ENCODE measurements around the gene CCDC13. TPM values are rescaled to one million over a fixed set of nuclear protein-coding genes. Genes with fewer than 3 reads are reported as not detected.

The CCDC13 gene
- total RNA-seq, 1 experiment from 2014 or later, result 0.34 TPM

GRCh38 chr3:42736081-42736480 lies 37.0 kb downstream of the CCDC13 start:
- H3K4me3 ChIP-seq, result no peak overlapping the region
- DNase-seq, result no peak

DNA sequence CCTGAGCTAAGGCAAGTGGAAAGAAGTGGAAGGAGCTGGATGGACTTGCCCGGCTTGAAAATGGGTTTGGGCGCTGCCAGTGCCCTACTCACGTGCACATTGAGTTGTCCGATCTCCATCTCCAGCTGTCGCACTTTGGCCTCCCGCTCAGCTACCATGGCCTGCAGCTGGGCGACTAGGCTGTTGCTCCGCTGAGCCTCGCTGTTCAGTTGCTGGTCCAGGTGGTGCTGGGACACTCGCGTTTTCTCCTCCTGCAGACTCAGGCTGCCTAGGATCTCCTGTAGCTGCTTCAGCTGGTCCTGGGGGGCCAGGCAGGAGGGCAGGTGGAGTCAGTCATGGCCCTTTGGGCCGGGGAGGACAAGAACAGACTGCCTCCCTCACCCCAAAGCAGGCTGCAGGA lies 37.4 kb downstream of the CCDC13 start:
- no peaks in the 10 kb centered on the region for H3K27me3 ChIP-seq
- H3K27ac ChIP-seq, result no peak overlapping the region
- DNase-seq, result no peak
- no peak overlapping the region for H3K4me3 ChIP-seq
- H3K36me3 ChIP-seq, result no peaks in the 10 kb centered on the region
- no peaks in the 10 kb centered on the region for H3K9me3 ChIP-seq (replicated peaks)
- no peaks in the 10 kb centered on the region; the same call in 1 of the 2 replicates for H3K4me1 ChIP-seq

More at GRCh38 chr3:42736081-42736480, 37.0 kb downstream of the CCDC13 start:
- Histone ChIP-seq H3K27ac (no peak overlapping the region), H3K36me3 (no peaks in the 10 kb centered on the region), H3K27me3 (no peaks in the 10 kb centered on the region), H3K4me1 (no peaks in the 10 kb centered on the region; the same call in 1 of the 2 replicates), H3K9me3 (replicated peaks) (no peaks in the 10 kb centered on the region)

DNA sequence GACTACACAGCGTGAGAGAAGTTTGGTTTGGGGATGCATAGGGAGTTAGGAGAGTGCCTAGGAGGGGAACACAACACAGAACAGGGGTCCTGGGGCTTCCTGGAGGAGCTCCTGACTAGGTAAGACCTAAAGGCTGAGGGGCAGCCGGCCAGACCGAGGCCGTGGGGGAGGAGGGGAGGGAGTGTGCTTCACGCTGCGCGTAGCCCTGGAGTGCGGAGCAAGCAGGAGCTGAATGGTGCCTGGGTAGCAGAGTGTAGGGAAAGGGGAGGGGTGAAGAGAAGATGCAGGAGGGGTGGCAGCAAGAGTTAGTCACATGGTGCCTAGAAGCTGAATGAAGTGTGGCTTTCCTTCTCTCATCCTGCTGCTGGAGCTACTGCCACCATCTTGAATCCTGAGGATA lies 38.0 kb downstream of the CCDC13 start:
- no peak overlapping the region for H3K4me3 ChIP-seq
- H3K4me1 ChIP-seq, result no peaks in the 10 kb centered on the region; the same call in 1 of the 2 replicates
- no peaks in the 10 kb centered on the region for H3K27me3 ChIP-seq
- H3K9me3 ChIP-seq (replicated peaks), result no peaks in the 10 kb centered on the region
- no peaks in the 10 kb centered on the region for H3K36me3 ChIP-seq
- DNase-seq, result no peak
- no peak overlapping the region for H3K27ac ChIP-seq

DNA sequence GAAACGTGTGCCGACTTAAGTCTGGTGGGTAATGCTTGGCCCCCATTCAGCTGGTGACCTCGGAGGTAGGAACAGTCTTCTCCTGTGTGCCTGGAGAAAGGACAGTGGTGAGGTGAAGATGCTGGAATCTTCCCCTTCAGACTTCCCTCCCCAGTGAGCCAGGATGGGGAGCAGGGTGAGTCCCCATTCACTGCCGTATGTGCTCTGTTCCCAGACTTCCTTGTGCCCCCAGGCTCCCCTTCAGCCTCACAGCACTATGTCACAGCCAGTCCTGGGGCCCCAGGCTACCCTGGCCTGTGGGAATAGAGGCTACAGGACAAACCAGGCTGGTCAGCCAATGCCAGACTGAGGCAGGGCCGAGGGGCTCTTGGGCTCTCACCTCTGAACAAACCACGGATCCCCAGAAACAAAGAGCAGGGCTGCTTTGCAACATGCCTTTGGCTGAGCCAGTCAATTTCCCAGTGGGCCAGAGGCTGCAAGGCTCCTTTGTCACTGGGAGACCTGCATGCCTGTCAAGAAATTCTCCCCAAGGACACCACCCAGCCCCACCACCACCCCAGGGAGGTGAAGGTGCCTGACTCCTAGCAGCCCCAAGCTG lies 38.7 kb downstream of the CCDC13 start:
- Histone ChIP-seq H3K36me3 (no peaks in the 10 kb centered on the region), H3K4me1 (no peaks in the 10 kb centered on the region; the same call in 1 of the 2 replicates), H3K9me3 (replicated peaks) (no peaks in the 10 kb centered on the region), H3K27ac (no peak overlapping the region), H3K27me3 (no peaks in the 10 kb centered on the region), H3K4me3 (no peak overlapping the region)
- no peak for DNase-seq

GRCh38 chr3:42733501-42734262 lies 39.4 kb downstream of the CCDC13 start:
- H3K9me3 ChIP-seq (replicated peaks), result no peaks in the 10 kb centered on the region
- H3K27ac ChIP-seq, result no peak overlapping the region
- no peaks in the 10 kb centered on the region for H3K27me3 ChIP-seq
- no peaks in the 10 kb centered on the region; the same call in 1 of the 2 replicates for H3K4me1 ChIP-seq
- DNase-seq, result no peak
- no peaks in the 10 kb centered on the region for H3K36me3 ChIP-seq
- H3K4me3 ChIP-seq, result no peak overlapping the region

DNA sequence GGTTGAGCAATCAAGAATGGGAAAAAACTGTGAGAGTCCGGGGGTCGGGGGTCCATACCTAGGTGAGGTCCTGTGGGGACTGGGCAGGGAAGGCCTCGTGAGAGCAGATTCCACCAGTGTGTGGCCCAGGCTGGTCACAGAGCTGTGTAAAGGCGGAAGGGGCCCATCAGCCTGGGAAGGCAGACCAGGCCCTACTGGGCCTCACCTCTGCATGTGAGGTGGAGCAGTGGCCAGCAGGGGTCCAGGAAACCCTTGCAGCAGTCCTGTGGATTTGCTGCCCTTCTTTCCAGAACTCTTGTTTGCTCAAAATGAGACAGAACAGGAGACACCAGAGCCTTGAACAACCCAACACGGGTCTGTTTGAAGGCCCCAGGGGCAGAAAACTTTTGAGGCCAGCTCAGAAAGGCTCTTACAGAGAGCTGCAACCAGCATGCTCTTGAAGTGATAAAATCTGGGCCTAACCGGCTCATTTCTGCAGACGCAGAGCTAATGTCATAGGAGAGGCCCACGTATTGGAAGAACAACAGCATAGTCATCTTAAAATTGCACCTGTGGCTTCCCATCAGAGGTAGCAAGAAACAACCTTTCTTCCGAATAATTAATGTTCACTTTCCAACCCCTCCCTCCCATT lies 40.1 kb downstream of the CCDC13 start:
- Histone ChIP-seq H3K27ac (peak overlapping the region; percentile 33), H3K9me3 (replicated peaks) (no peaks in the 10 kb centered on the region), H3K4me1 (no peaks in the 10 kb centered on the region; the same call in 1 of the 2 replicates), H3K27me3 (no peaks in the 10 kb centered on the region), H3K4me3 (no peak overlapping the region), H3K36me3 (no peaks in the 10 kb centered on the region)
- peak in 1 of 2 experiments; percentile 17 for DNase-seq

- Histone ChIP-seq H3K27ac (peak overlapping the region; percentile 33), H3K36me3 (no peaks in the 10 kb centered on the region), H3K9me3 (replicated peaks) (no peaks in the 10 kb centered on the region), H3K4me3 (no peak overlapping the region), H3K27me3 (no peaks in the 10 kb centered on the region), H3K4me1 (no peaks in the 10 kb centered on the region; the same call in 1 of the 2 replicates)
- DNase-seq, result peak; percentile 37 to 65
Measured at GRCh38 chr3:42732196-42732828, 40.7 kb downstream of the CCDC13 start.

DNA sequence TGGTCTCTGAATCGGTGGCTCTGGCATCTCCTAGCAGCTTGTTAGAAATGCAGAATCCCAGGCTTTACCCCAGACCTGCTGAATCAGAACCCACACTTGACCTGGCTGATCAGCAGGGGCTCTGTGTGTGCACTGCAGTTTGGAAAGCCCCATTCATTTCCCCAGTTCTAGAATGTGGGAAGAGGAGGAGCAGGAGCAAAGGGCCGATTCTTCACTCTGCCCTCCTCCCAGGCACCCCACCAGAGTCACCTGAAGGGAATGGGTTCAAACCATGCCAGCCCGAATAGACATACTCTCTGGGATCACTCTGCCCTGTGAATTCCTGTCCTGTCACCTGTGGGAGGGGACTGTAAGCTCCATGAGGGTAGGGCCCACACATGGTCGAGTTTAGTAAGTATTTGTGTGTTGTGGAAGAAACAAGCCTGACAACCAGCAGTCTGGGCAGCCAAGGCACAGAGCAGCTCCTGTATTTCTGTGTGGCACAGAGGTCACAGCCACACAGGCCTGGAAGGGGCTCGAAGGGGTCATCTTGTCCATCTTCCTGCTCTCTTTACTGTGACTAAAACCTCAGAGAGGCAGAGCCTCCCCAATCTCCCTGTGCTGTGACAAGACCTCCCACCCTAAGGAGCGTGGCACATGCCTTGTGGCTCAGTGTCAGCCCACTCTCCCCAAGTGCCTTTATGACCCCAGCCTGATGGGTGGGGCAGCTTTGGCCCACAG lies 41.4 kb downstream of the CCDC13 start:
- no peak for DNase-seq
- Histone ChIP-seq H3K4me1 (no peaks in the 10 kb centered on the region; the same call in 1 of the 2 replicates), H3K9me3 (replicated peaks) (no peaks in the 10 kb centered on the region), H3K27me3 (no peaks in the 10 kb centered on the region), H3K27ac (no peak overlapping the region), H3K36me3 (no peaks in the 10 kb centered on the region), H3K4me3 (no peak overlapping the region)

GRCh38 chr3:42730706-42731420 lies 42.2 kb downstream of the CCDC13 start:
- Histone ChIP-seq H3K9me3 (replicated peaks) (no peaks in the 10 kb centered on the region), H3K36me3 (no peaks in the 10 kb centered on the region), H3K27me3 (no peaks in the 10 kb centered on the region), H3K4me1 (no peaks in the 10 kb centered on the region; the same call in 1 of the 2 replicates), H3K27ac (no peak overlapping the region), H3K4me3 (no peak overlapping the region)
- DNase-seq, result no peak

- Histone ChIP-seq H3K36me3 (no peaks in the 10 kb centered on the region), H3K4me1 (no peaks in the 10 kb centered on the region; the same call in 1 of the 2 replicates), H3K4me3 (no peak overlapping the region), H3K27me3 (no peaks in the 10 kb centered on the region), H3K27ac (no peak overlapping the region), H3K9me3 (replicated peaks) (no peaks in the 10 kb centered on the region)
- DNase-seq, result no peak
Measured at GRCh38 chr3:42730294-42730693, 42.8 kb downstream of the CCDC13 start.

GRCh38 chr3:42729404-42730145 lies 43.5 kb downstream of the CCDC13 start:
- Histone ChIP-seq H3K4me1 (no peaks in the 10 kb centered on the region; the same call in 1 of the 2 replicates), H3K27ac (no peak overlapping the region), H3K36me3 (no peaks in the 10 kb centered on the region), H3K27me3 (no peaks in the 10 kb centered on the region), H3K4me3 (no peak overlapping the region), H3K9me3 (replicated peaks) (no peaks in the 10 kb centered on the region)
- DNase-seq, result no peak

- Histone ChIP-seq H3K36me3 (no peaks in the 10 kb centered on the region), H3K27me3 (no peaks in the 10 kb centered on the region), H3K9me3 (replicated peaks) (no peaks in the 10 kb centered on the region), H3K27ac (no peak overlapping the region), H3K4me1 (no peaks in the 10 kb centered on the region; the same call in 1 of the 2 replicates), H3K4me3 (no peak overlapping the region)
- DNase-seq, result no peak
Measured at GRCh38 chr3:42728668-42729364, 44.2 kb downstream of the CCDC13 start.

DNA sequence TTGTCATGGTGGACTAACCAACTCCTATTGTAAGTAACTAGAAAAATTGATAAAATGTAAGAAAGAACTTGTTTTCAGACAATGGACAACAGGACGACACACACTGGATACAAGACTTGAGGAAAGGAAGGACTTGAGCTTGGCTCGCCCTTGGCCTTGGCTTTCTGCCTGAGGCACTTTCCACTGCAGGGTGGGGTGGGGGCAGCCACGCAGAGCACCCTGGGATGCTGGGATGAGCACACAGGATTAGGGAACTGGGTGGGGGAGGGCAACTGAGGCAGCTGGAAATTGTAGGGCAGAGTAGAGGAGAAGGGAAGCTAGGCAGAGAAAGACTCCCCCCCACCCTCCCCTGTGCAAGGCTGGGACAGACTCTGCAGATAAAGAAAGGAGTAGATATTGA lies 45.0 kb downstream of the CCDC13 start:
- H3K9me3 ChIP-seq (replicated peaks), result no peaks in the 10 kb centered on the region
- no peak for DNase-seq

More for the DNA sequence above, 45.0 kb downstream of the CCDC13 start:
- H3K36me3 ChIP-seq, result no peaks in the 10 kb centered on the region
- no peak overlapping the region for H3K4me3 ChIP-seq
- no peaks in the 10 kb centered on the region for H3K27me3 ChIP-seq
- H3K27ac ChIP-seq, result no peak overlapping the region
- H3K4me1 ChIP-seq, result no peaks in the 10 kb centered on the region; the same call in 1 of the 2 replicates
